Activated naive CD4-positive, alpha-beta T cell treated with anti-CD3 and anti-CD28 coated beads, Interleukin-2, amount 50 U/mL, for 72 hours (primary cell): ENCODE results near the gene SLC25A30. TPM values are rescaled to one million over a fixed set of nuclear protein-coding genes. Genes with fewer than 3 reads are reported as not detected.

ENCODE experiments used
- ATAC-seq, 2 donors: fragments of 150-1000 bp; cut with Tn5 transposase; 2 replicates each; pipeline ENCODE4 v1.10.0; 2021; ENCODE audit warnings: mild to moderate bottlenecking in 2 of 2, moderate library complexity in 2 of 2
- DNase-seq, 2 donors: peaks; one replicate each; pipeline ENCODE4 v3.0.0; 2021 to 2022; ENCODE audit warnings: low spot score in 2 of 2
- H3K27ac Mint-ChIP-seq, 2 donors: one replicate each; pipeline ENCODE4 v1.8.0; 2022; ENCODE audit warnings: mild to moderate bottlenecking in 2 of 2, mixed read lengths in 2 of 2
- H3K36me3 Mint-ChIP-seq, 2 donors: one replicate each; pipeline ENCODE4 v1.8.0; 2022; ENCODE audit warnings: mixed read lengths in 2 of 2
- H3K9me3 Mint-ChIP-seq, 2 donors: one replicate each; pipeline ENCODE4 v1.8.0; 2022; ENCODE audit warnings: mixed read lengths in 2 of 2
- total RNA-seq, 2 donors: library from RNA; stranded (reverse); gene quantifications; one replicate each; pipeline ENCODE4 v1.2.3, GENCODE V29; 2022

The SLC25A30 gene
- total RNA-seq, result 10 to 100 TPM; 10.5 to 19.7 TPM

GRCh38 chr13:45417790-45418534 lies at the start of gene SLC25A30:
Gene SLC25A30, minus strand, starts transcription at chr13:45418373. Its CDS starts 6,948 bp downstream, at chr13:45411425.
- DNase-seq (peak; percentile 83 to 88), ATAC-seq (peak; percentile 90 to 92)
- H3K27ac Mint-ChIP-seq, result peak within 1 kb of the TSS; percentile 89 to 94
- H3K36me3 Mint-ChIP-seq, result peaks cover 0 to 6% of the 10 kb centered on the region in 2 donors
- no peaks in the 10 kb centered on the region for H3K9me3 Mint-ChIP-seq

GRCh38 chr13:45466359-45466758 lies 48.2 kb upstream of the SLC25A30 start:
- no peak for ATAC-seq
- no peak for DNase-seq
- Mint-ChIP-seq H3K27ac (peak overlapping the region; percentile 2 to 98), H3K9me3 (no peaks in the 10 kb centered on the region), H3K36me3 (peaks cover 21 to 22% of the 10 kb centered on the region in 2 donors)

- ATAC-seq (peak; percentile 99 to 100), DNase-seq (peak; percentile 92)
- Mint-ChIP-seq H3K36me3 (peaks cover 17 to 22% of the 10 kb centered on the region in 2 donors), H3K9me3 (no peaks in the 10 kb centered on the region), H3K27ac (peak within 1 kb of the TSS; percentile 91 to 98)
Observed at GRCh38 chr13:45464687-45465453, 46.7 kb upstream of the SLC25A30 start, which contains the start of gene COG3. Gene COG3, plus strand, starts transcription at chr13:45464939. Its CDS starts 98 bp downstream, at chr13:45465037.

GRCh38 chr13:45464141-45464686 lies 46.0 kb upstream of the SLC25A30 start:
- H3K36me3 Mint-ChIP-seq, result peaks cover 17 to 27% of the 10 kb centered on the region in 2 donors
- no peak for DNase-seq
- peaks cover 0 to 4% of the 10 kb centered on the region in 2 donors for H3K9me3 Mint-ChIP-seq
- ATAC-seq, result no peak
- H3K27ac Mint-ChIP-seq, result peak overlapping the region; percentile 91 to 98

GRCh38 chr13:45456196-45456972 lies 38.2 kb upstream of the SLC25A30 start:
- Mint-ChIP-seq H3K36me3 (peaks cover 12 to 14% of the 10 kb centered on the region in 2 donors), H3K9me3 (peaks cover 9 to 26% of the 10 kb centered on the region in 2 donors), H3K27ac (no peak overlapping the region)
- DNase-seq (no peak), ATAC-seq (no peak)

GRCh38 chr13:45454204-45454603 lies 36.0 kb upstream of the SLC25A30 start:
- Mint-ChIP-seq H3K27ac (no peak overlapping the region), H3K9me3 (peaks cover 9 to 21% of the 10 kb centered on the region in 2 donors), H3K36me3 (peaks cover 9 to 12% of the 10 kb centered on the region in 2 donors)
- DNase-seq, result no peak
- ATAC-seq, result no peak

GRCh38 chr13:45451282-45451681 lies 33.1 kb upstream of the SLC25A30 start:
- no peak for ATAC-seq
- no peak overlapping the region for H3K27ac Mint-ChIP-seq
- H3K9me3 Mint-ChIP-seq, result peaks cover 0 to 5% of the 10 kb centered on the region in 2 donors
- no peak for DNase-seq
- no peaks in the 10 kb centered on the region for H3K36me3 Mint-ChIP-seq

- ATAC-seq (no peak), DNase-seq (no peak)
- H3K27ac Mint-ChIP-seq, result no peak overlapping the region
- no peaks in the 10 kb centered on the region for H3K9me3 Mint-ChIP-seq
- H3K36me3 Mint-ChIP-seq, result no peaks in the 10 kb centered on the region
Observed at GRCh38 chr13:45448965-45449559, 30.9 kb upstream of the SLC25A30 start.

GRCh38 chr13:45447050-45447661 lies 29.0 kb upstream of the SLC25A30 start:
- Mint-ChIP-seq H3K9me3 (no peaks in the 10 kb centered on the region), H3K27ac (no peak overlapping the region), H3K36me3 (no peaks in the 10 kb centered on the region)
- ATAC-seq (no peak), DNase-seq (no peak)

- H3K36me3 Mint-ChIP-seq, result no peaks in the 10 kb centered on the region
- ATAC-seq, result no peak
- no peaks in the 10 kb centered on the region for H3K9me3 Mint-ChIP-seq
- no peak overlapping the region for H3K27ac Mint-ChIP-seq
- DNase-seq, result no peak
Observed at GRCh38 chr13:45446181-45446580, 28.0 kb upstream of the SLC25A30 start.

- ATAC-seq (no peak), DNase-seq (no peak)
- Mint-ChIP-seq H3K27ac (no peak overlapping the region), H3K9me3 (no peaks in the 10 kb centered on the region), H3K36me3 (no peaks in the 10 kb centered on the region)
Observed at GRCh38 chr13:45445053-45445452, 26.9 kb upstream of the SLC25A30 start.

- Mint-ChIP-seq H3K36me3 (no peaks in the 10 kb centered on the region), H3K27ac (no peak overlapping the region), H3K9me3 (no peaks in the 10 kb centered on the region)
- DNase-seq (no peak), ATAC-seq (peak; percentile 90 to 94)
Observed at GRCh38 chr13:45441633-45442032, 23.5 kb upstream of the SLC25A30 start.

GRCh38 chr13:45439781-45440462 lies 21.7 kb upstream of the SLC25A30 start:
- DNase-seq (no peak), ATAC-seq (no peak)
- Mint-ChIP-seq H3K36me3 (no peaks in the 10 kb centered on the region), H3K27ac (no peak overlapping the region), H3K9me3 (no peaks in the 10 kb centered on the region)

- H3K36me3 Mint-ChIP-seq, result no peaks in the 10 kb centered on the region
- H3K9me3 Mint-ChIP-seq, result no peaks in the 10 kb centered on the region
- no peak overlapping the region for H3K27ac Mint-ChIP-seq
- no peak for DNase-seq
- ATAC-seq, result no peak
Observed at GRCh38 chr13:45439008-45439407, 20.8 kb upstream of the SLC25A30 start.

- Mint-ChIP-seq H3K36me3 (no peaks in the 10 kb centered on the region), H3K27ac (no peak overlapping the region), H3K9me3 (no peaks in the 10 kb centered on the region)
- DNase-seq (no peak), ATAC-seq (no peak)
Observed at GRCh38 chr13:45437947-45438346, 19.8 kb upstream of the SLC25A30 start.
